Neural progenitor cell (in vitro differentiated cells): Measurements from ENCODE around the gene RPL7A.

Experiments
- CTCF ChIP-seq: fragments of 200-600 bp; sonication (generic); IDR thresholded peaks from 2 replicates; pipeline ENCODE4 v1.5.1; 2017; ENCODE audit warnings: antibody characterized with exemption, mild to moderate bottlenecking
- EZH2 ChIP-seq: fragments of 200-600 bp; sonication (generic); IDR thresholded peaks from 2 replicates; pipeline ENCODE4 v1.6.1; 2017; ENCODE audit warnings: antibody characterized with exemption, mild to moderate bottlenecking, moderate library complexity

GRCh38 chr9:133322701-133323100, 25.3 kb upstream of the RPL7A start:
- TF ChIP-seq CTCF = no peak
- TF ChIP-seq EZH2 = no peak
